Tongue (tissue), 2 donors: ENCODE data around the gene GRIA1. TPM values are rescaled to one million over a fixed set of nuclear protein-coding genes. Genes with fewer than 3 reads are reported as not detected.

Experiments
- DNase-seq: peaks from one replicate; pipeline ENCODE4 v3.0.0-alpha.2; 2015
- total RNA-seq: library from RNA; depleted of rRNA; stranded (reverse); fragments of >200 nt; gene quantifications from one replicate; pipeline ENCODE4 v1.2.3, GENCODE V29; 2014

GRIA1 gene
- total RNA-seq, 1 donor from 2014 or later: 3.0 TPM

DNA sequence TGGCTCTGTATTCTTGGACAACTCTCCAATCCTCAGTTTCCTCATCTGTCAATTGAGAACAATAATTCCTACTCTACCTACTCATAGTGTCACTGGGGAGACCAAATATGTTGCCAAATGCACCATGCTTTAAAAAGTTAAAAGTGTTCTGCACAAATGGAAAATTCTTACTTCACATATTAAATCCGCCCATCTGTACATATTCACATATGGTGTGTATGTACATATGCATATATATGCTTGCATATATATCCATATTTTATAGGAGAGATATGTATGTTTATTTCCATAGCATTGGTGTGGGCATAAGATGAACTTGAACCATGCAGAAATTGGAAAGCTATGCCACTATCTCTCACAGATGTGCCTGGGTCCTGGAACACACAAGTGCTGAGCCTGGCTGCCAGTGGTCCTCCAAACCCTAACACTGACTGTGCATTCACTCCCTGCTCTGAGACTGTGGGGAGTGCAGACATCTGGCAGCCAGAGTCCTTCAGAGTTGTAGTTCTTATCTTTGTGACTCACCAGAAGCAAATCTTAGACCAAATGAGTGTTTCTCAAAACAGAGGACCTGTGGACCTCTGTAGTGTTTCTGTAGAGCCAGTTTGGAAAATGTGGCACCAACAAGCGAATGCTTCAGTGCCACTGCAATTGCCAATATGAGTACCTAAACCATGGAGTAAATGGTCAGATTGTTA lies 168.7 kb downstream of the GRIA1 start:
- DNase-seq: no peak

DNA sequence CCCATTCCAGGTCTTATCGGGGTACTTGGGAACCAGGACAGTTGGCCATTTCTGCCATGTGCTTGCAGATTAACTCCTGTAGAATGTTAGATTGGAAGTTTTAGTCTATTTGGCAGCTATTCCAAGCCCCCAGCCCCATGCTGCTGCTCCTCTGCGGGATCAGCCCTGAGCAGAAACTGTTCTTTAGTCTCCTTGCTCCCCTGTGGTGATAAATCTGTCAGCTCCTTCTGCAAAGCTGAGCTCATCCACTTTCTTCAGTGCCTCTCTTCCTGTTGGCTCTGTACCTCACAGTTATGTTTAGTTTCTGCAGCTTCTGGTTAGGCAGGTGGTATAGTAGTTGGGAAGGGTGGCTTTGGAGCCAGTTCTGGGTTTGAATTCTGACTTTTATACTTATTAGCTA lies 170.4 kb downstream of the GRIA1 start:
- DNase-seq: no peak

- DNase-seq: no peak
These were observed 171.4 kb downstream of the GRIA1 start for GRCh38 chr5:153661897-153662296.

- DNase-seq: no peak
These were observed 179.6 kb downstream of the GRIA1 start for GRCh38 chr5:153670101-153670500.

DNA sequence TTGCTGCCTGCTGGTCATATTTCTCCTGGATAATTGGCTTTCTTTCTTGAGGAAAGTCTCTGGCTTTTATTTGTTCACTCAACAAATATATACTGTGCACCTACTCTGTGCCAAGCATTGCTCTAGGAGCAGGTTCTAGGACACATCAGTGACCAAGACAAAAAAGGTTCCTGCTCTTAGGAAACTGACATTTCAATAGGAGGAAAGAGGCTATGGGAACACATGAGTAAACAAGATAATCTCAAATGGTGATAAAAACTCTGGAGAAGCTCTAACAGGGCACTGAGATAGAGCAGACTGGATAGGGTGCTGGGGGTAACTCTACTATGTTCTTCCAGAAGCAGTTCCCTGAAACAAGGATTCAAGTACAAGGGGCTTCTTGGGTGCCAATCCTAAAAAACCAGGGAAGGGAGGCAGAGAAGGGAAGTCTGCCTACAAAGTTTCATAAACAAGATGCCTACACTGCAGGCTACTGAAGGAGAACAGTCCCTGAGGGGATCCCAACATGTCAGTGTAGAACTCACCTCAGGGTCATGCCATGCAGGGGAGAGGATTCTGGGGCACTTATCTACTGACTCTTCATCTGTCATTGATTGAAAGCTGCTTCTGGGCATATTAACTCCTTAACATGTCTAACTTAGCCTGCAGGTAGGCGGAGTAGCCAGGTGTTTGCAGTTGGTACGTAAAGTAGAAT lies 181.3 kb downstream of the GRIA1 start:
- DNase-seq: no peak

DNA sequence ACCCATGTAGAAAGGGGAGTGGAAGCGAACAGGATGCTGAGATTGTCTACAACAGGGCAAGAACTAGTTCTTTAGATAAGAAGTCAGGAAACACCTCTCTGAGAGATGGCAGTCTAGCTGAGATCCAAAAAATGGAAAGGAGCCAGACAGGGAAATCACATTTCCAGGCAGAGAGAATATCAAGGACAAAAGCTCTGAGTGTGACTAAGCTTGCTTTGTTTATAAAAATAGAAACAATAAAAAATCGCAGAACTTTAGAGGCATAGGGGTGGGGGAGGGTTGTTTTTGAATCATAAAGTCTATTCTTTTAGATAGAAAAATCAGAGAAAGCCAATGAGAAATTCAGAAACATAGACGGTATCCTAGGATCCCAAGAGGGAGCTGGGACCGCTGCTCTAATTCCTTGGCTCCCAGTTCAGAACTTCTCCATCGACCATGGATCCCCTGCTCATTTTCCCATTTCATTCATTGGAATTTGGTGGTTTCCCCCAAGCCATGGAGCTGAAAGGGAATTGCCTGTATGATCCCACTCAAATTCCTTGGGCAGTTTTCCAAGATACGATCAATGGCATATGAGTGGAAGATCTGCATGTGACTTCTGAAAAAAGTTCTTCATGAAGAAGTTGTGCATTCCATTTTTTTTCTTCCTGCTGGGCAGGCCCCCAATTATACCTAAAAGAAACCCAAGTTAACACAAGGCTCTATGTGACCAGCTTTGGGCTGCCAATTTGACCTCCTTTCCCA lies 182.0 kb downstream of the GRIA1 start:
- DNase-seq: no peak

GRCh38 chr5:153674356-153674755 lies 183.9 kb downstream of the GRIA1 start:
- no peak for DNase-seq

GRCh38 chr5:153676406-153676805 lies 185.9 kb downstream of the GRIA1 start:
- DNase-seq: no peak

- no peak for DNase-seq
These were observed 186.4 kb downstream of the GRIA1 start for GRCh38 chr5:153676821-153677220.

DNA sequence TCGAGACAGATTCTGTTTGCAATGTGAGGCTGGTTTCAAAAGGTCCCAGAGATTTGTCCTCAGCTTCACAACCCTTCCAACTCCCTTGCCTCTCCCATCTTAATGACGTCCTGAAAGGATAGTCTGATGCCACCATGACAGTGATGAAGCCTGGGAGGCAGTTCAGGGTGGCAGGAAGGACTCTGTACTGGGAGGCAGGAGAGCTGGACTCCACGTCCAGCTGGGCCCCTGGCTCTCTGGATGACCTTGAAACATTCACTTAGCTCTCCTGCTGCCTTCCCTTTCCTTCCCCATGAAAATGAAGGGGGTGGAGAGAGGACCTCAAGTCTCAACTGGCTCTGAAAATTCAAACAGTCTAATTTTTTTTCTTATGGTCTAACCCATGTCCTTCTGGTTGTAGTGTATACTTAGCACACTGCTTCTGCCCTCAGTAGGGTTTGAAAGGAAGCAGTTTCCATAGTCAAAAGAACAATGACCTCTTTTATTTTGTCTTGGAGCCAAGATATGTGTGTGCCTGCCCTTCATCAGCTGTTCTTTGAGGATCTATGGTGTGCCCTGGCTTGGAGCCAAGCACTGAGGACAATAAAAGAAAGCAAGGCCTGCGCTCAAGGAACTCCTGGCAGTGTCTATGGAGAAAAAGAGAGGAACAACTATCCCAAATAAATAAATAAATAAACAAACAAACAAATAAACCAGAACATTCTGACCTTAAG lies 188.3 kb downstream of the GRIA1 start:
- DNase-seq: peak; percentile 51

DNA sequence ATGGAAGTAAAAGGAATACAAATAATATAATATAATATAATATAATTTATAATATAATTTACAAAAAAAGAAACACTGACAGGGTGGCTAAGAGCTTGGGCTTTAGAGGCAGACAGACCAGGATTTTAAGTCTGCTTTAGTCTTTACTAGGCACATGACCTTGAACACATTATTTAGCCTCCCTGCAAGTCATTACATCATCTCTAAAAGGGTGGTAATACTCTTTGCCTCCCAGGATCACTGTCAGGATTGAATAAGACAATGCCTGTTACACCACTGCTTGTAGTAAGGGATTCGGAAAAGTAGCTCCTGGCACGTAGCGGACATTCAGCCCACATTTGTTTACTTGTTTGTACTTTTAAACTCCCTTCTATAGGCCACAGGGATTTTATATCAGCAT lies 199.8 kb downstream of the GRIA1 start:
- DNase-seq: no peak

- DNase-seq: no peak
These were observed 205.8 kb downstream of the GRIA1 start for GRCh38 chr5:153696256-153696655.

DNA sequence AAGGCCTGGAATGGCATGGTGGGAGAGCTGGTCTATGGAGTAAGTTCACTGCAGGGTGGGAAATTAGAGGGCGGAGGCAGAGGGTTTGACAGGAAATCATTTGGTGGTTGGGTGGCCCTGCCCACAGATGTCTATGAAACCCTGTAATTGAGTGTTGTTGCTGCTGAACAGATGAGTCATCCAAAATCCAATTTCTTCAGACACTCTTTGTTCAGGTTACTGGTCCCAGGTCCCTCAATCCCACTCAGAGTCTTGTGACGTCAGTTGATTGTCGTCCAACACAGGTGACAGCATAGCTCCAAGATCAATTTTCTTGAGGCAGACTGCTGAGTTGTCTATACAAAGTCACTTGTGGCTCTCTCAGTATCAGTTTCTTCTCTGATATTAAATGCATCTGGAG lies 208.6 kb downstream of the GRIA1 start:
- DNase-seq: no peak

GRCh38 chr5:153700940-153701339 lies 210.5 kb downstream of the GRIA1 start:
- DNase-seq: no peak

DNA sequence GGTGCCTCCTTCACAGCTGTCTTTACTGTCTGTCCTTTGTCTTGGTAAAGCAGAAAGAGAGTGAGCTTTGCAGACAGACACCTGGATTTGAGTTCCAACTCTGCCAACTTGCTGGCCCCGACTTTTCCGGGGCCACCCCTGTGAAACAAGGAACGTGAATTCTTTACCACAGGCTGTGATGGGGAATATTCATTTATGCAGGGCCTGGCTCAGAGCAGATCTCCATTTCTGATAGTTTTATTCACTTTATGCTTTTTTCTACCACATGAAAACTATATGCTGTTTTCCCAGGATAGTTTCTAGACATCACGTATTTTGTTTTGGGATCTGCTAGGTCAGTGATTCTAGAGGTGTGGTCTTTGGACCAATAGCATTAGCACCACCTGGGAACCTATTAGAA lies 211.8 kb downstream of the GRIA1 start:
- no peak for DNase-seq

GRCh38 chr5:153704110-153704509 lies 213.6 kb downstream of the GRIA1 start:
- peak; percentile 1 for DNase-seq

DNA sequence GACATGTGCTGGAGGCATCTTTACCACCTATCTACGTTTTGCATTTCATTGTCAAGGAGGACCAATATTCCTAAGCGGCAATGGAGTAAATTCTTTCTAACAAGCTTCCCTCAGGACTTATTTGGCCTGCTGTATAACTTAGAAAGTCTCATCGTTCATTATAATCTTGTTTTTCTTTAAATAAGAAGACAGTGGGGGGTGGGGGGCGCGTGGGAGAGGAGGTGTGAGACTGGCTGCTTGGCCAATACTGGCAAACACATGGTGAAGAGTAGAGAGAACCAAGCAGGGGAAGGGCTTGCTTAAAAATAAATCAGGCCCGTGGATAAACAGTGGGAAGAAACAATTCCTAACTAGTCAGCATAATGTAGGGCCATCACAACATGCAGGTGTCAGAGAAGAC lies 217.2 kb downstream of the GRIA1 start:
- DNase-seq: no peak

DNA sequence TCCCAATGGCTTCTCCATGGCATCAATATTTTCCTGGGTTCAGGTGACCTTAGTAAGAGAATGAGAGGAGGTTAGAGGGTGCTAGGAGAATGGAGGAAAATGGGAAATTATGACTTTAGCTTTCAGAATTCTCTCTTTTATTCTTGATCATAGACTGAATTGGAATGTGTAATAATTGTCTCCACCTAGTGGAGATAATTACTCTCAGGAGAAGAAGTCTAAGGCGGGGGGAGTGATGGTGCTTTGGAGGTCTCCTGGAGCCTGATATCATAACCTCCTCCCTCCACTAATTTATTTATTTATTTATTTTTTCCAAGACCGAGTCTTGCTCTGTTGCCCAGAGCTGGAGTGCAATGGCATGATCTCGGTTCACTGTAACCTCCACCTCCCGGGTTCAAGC lies 221.3 kb downstream of the GRIA1 start:
- no peak for DNase-seq

- no peak for DNase-seq
These were observed 222.5 kb downstream of the GRIA1 start for GRCh38 chr5:153712946-153713345.

DNA sequence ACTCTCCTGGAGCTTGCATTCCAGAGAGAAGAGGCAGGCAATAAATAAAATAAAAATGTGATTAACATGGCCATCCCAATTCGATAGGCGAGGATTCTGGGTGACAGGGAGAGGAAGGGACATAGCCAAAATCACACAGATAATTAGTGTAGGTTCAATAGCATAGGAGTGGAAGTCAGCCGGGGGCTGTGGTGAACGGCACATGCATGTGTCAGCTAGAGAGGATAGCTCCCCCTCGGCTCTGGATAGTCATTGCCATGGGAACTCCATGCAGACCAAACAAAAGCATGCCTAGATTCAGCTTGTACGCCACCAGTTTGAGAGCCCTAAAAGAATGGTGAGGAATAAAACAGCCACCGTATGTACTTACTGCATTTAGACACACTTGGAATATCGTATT lies 223.5 kb downstream of the GRIA1 start:
- DNase-seq: no peak

DNA sequence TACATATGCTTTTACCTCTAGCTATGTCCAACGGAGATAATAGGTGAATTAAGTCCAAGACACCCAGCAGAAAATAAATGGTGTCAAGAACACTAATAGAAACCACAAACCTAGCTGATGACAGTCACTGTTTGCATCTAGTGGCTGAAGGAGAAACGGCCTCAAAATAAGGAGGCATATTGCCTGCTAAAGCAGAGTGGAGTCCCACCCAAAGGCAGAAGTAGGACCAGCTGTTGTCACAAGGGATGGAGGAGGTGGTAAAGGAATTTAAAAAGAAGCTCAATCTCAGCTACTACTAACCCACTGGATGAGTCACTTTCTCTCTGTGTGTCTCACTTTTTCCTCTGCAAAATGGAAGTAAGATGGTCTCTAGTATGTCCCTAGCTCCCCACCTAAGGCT lies 224.3 kb downstream of the GRIA1 start:
- DNase-seq: no peak

GRCh38 chr5:153717287-153717686 lies 226.8 kb downstream of the GRIA1 start:
- no peak for DNase-seq

DNA sequence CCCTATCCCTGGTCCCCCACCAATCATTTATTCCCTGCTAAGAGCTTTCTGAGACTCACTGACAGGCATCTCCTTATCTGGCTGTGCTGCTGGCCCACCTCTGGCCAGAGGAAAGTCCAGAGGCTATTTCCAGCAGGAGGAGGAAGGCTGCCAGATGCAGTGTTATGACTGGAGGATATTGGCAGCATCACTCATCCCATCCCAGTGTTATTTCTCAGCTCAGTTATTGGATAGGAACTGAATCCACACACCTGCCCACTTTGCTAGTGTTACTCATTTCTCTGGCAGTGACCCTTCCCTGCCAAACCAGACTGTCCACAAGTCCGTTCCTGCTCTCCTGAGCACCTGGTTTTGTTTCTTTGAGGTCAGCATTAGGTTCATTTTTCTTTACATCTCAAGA lies 228.2 kb downstream of the GRIA1 start:
- no peak for DNase-seq
